ENCODE data around the gene LCN10. TPM values are rescaled to one million over a fixed set of nuclear protein-coding genes. Genes with fewer than 3 reads are reported as not detected.

LCN10 gene
- total and polyA plus RNA-seq, 2 donors (not counting 3 experiments of a cell fraction or from before 2014, with no cell fraction given) = not detected

GRCh38 chr9:136741883-136742571 lies 713 bp downstream of the LCN10 start:
- Histone ChIP-seq H3K36me3 (ENCODE audit: control insufficient read depth in 2 of 2, extremely low read depth in 1 of 2, insufficient read depth in 2 of 2, low read length in 2 of 2) (no peaks in the 10 kb centered on the region), H3K4me1 (ENCODE audit: control insufficient read depth, extremely low read depth, insufficient read depth, low read length) (no peaks in the 10 kb centered on the region), H3K9ac (replicated peaks; ENCODE audit: extremely low read depth, insufficient read depth, low read length) (no peak overlapping the region), H3K27ac (ENCODE audit: insufficient read depth, low read depth, low read length) (no peak overlapping the region), H2AFZ (ENCODE audit: low read depth, low read length) (no peak overlapping the region), H3K9me1 (replicated peaks; ENCODE audit: control insufficient read depth, extremely low read depth, insufficient read depth, low read length) (no peaks in the 10 kb centered on the region), H3K9me3 (replicated peaks; ENCODE audit: control insufficient read depth, insufficient read depth, low read length) (no peaks in the 10 kb centered on the region), H3K4me2 (ENCODE audit: insufficient read depth, low read length) (no peak overlapping the region), H3K4me3 (replicated peaks in 1 of 3; ENCODE audit: insufficient read depth in 1 of 3, low read depth in 1 of 3, low read length in 3 of 3) (no peak overlapping the region), H3K79me2 (ENCODE audit: control insufficient read depth, insufficient read depth, low read length) (no peaks in the 10 kb centered on the region), H3K27me3 (ENCODE audit: control insufficient read depth in 2 of 2, insufficient read depth in 2 of 2, low read length in 2 of 2) (peaks cover 0 to 5% of the 10 kb centered on the region in 2 experiments), H4K20me1 (replicated peaks; ENCODE audit: control insufficient read depth, extremely low read depth, insufficient read depth, low read length) (no peaks in the 10 kb centered on the region)
- dilution Hi-C loops (cut with MboI; ENCODE audit: extremely low pct_ligation_motif_present, low sequenced_read_pairs) = no loop called here
- FAIRE-seq (no peak), DNase-seq (ENCODE audit: low read depth, low spot score) (no peak)
- CTCF ChIA-PET = interaction anchor here (1.3 to 6.0 kb wide), 2 partner anchors 13 kb away, joined by 3 to 31 read pairs; no protein-coding TSS in a partner anchor
- TF ChIP-seq MYC (IDR thresholded peaks at IDR 0.05; ENCODE audit: low read depth, low read length) = no peak
- no peak for TF ChIP-seq MAX (IDR thresholded peaks at IDR 0.05; ENCODE audit: insufficient read depth, insufficient read length)
- no peak for TF ChIP-seq POLR2AphosphoS5 (IDR thresholded peaks at IDR 0.05; ENCODE audit: insufficient read depth, low read depth, low read length)
- TF ChIP-seq JUN (IDR thresholded peaks at IDR 0.05; ENCODE audit: borderline replicate concordance, insufficient read depth, insufficient read length, low read depth) = no peak
- TF ChIP-seq EZH2 (IDR thresholded peaks at IDR 0.05; ENCODE audit: borderline replicate concordance, low read depth, low read length, severe bottlenecking) = no peak
- TF ChIP-seq CTCF (IDR thresholded peaks at IDR 0.05; ENCODE audit: extremely low read depth in 1 of 2, insufficient read depth in 1 of 2, low read depth in 1 of 2, low read length in 2 of 2) = no peak
- no peak for TF ChIP-seq POLR2A (IDR thresholded peaks at IDR 0.05; ENCODE audit: low read depth, low read length)
- TF ChIP-seq GATA2 (IDR thresholded peaks at IDR 0.05; ENCODE audit: insufficient read depth, insufficient read length, low read depth, low read length) = no peak
- TF ChIP-seq FOS (IDR thresholded peaks at IDR 0.05; ENCODE audit: borderline replicate concordance, insufficient read depth, low read length) = no peak
- POLR2A ChIA-PET = no interaction called here
- intact Hi-C loops (cut with micrococcal nuclease) = no loop called here
- no TSS peak for BruUV-seq (replicated peaks)
